Retina (tissue), 1 donor: ENCODE results near the gene SPDEF.

Experiments used
- DNase-seq: peaks from one replicate; pipeline ENCODE4 v3.0.0-alpha.2; 2016

The SPDEF gene

GRCh38 chr6:34556031-34556471 is at the start of gene SPDEF:
TSS of gene SPDEF (minus strand) at chr6:34556329. CDS start at chr6:34544455, 11,874 bp downstream.
- DNase-seq: no peak

- DNase-seq: no peak
These were observed 47.6 kb upstream of the SPDEF start for GRCh38 chr6:34603707-34604106.

- no peak for DNase-seq
These were observed 46.4 kb upstream of the SPDEF start for GRCh38 chr6:34602318-34603111.

GRCh38 chr6:34601706-34602105 is 45.6 kb upstream of the SPDEF start:
- DNase-seq: no peak

GRCh38 chr6:34600796-34601195 is 44.7 kb upstream of the SPDEF start:
- DNase-seq: no peak

GRCh38 chr6:34600101-34600500 is 44.0 kb upstream of the SPDEF start:
- no peak for DNase-seq

GRCh38 chr6:34598712-34599111 is 42.6 kb upstream of the SPDEF start:
- no peak for DNase-seq

- DNase-seq: no peak
These were observed 41.6 kb upstream of the SPDEF start for GRCh38 chr6:34597605-34598353.

- DNase-seq: no peak
These were observed 40.7 kb upstream of the SPDEF start for GRCh38 chr6:34596798-34597197.

GRCh38 chr6:34595332-34596184 is 39.4 kb upstream of the SPDEF start:
- peak; percentile 23 for DNase-seq

- DNase-seq: no peak
These were observed 37.6 kb upstream of the SPDEF start for GRCh38 chr6:34593701-34594100.

- DNase-seq: no peak
These were observed 36.3 kb upstream of the SPDEF start for GRCh38 chr6:34592208-34592952.

GRCh38 chr6:34589691-34590090 is 33.6 kb upstream of the SPDEF start:
- DNase-seq: no peak

GRCh38 chr6:34589140-34589539 is 33.0 kb upstream of the SPDEF start:
- no peak for DNase-seq

GRCh38 chr6:34587851-34588250 is 31.7 kb upstream of the SPDEF start:
- DNase-seq: no peak

- DNase-seq: no peak
These were observed 31.2 kb upstream of the SPDEF start for GRCh38 chr6:34587325-34587724.

GRCh38 chr6:34586327-34587040 is 30.4 kb upstream of the SPDEF start:
- DNase-seq: no peak

- DNase-seq: no peak
These were observed 29.5 kb upstream of the SPDEF start for GRCh38 chr6:34585512-34586061.

- no peak for DNase-seq
These were observed 29.0 kb upstream of the SPDEF start for GRCh38 chr6:34585108-34585507.

- no peak for DNase-seq
These were observed 28.6 kb upstream of the SPDEF start for GRCh38 chr6:34584694-34585093.

GRCh38 chr6:34583861-34584604 is 27.9 kb upstream of the SPDEF start:
- no peak for DNase-seq
